Islet precursor cell (in vitro differentiated cells): ENCODE results near the gene SLC12A7.
"Not testable (repeated sequence)": the region's sequence is repeated elsewhere in the genome, so short reads cannot be mapped to it uniquely, and the experiment has no call there.

Experiments
- DNase-seq: peaks from one replicate; pipeline ENCODE4 v3.0.0-alpha.2; 2018

SLC12A7 gene

DNA sequence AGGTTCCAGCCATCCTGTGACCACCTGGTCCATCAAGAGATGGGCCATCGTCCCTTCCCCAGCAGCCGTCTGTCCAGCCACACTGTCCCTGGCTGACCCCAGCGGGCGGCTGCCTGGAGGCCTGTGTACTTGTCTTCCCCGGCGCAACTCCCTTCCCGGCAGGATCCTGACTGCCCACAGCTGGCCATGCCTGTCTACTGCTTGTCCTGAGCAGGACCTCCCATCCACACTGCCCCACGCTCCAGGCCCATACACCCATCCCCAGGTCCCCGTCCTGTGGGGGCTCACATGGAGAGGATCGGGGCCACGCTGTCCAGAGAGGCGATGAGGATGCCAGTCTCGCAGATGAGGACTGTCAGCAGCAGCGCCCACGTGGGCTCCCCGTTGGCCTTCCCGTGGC, 35.5 kb downstream of the SLC12A7 start:
- no peak for DNase-seq

DNA sequence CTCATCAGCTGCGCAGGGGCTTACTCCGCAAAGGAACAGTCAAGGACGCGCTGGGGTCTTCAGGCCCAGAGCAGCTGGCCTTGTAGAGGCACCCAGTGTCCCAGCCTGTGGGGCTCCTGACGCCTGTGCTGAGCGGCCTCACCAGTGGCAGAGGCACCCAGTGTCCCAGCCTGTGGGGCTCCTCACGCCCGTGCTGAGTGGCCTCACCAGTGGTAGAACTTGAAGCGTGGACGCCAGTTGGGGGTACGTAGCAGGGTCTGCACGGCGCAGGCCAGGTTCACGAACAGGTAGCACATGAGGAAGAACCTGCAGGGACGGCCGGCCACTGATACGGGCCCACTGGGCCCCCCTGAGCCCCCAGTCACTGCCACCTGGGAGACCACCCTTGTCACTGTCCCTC, 35.9 kb downstream of the SLC12A7 start:
- DNase-seq = no peak

DNA sequence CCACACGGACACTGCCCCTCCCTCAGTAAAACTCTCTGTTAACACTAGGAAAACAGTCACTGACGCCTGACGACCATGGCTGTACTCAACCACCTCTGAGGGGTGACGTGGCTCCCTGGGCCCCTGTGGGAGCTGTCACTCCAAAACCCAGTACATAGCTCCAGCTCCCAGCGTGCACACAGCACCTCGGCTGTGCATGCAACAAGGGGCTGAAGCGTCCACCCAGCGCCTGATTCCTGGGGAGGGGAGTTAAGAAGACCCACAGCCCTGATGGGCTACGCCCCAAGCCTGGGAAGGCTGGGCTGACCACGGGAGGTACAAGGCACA, 36.3 kb downstream of the SLC12A7 start:
- DNase-seq = no peak

DNA sequence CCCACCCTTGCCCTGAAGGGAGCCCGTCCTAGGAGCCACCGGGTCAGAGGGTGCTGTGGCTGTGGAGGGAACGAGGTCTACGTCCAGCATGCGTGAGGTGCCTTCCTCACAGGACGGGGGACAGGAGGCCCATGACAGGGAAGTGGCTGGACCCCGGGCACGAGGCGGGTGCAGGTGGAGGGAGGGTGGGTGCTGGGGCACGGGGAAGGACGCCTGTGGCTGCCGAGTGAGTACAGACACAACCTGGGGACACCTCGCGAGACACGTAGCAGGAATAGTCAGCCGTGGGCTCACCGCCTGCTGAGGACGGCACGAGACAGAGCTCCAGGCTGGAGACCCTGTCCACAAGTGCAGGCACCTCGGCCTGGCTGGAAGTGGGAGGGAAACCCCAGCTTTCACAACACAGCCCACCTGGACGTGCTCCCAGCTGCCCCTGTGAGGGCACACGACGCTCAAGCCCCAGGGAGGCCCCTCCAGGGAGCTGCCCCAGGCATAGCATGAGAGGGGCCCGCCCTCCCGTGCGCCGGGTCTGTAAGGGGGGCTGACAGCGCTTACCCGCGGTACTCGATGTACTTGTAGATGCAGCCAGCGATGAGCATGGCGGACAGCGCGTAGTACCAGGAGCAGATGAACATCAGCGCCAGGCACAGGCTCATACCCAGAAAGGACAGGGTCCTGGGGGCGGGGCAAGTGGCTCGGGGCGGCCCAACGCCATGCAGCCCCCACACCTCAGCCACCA, 36.9 kb downstream of the SLC12A7 start:
- DNase-seq = no peak

DNA sequence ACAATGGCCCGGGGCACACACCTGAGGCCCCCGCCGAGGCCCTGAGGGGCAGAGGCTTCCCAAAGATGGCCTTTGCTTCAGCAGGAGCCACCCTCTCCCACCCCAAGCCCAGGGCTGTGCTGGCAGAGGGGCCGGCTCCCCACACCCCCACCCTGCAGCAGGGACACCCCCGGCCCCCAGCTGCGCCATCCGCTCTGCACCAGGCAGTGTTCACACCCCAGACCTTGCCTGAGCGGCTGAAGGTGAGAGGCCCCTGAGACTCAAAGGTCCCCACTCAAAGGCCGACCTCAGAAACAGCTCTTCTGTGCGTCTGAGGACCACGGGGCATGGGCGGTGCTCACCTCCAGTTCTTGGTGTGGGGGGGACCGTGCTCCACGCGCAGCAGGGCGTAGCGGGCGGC, 37.6 kb downstream of the SLC12A7 start:
- no peak for DNase-seq

DNA sequence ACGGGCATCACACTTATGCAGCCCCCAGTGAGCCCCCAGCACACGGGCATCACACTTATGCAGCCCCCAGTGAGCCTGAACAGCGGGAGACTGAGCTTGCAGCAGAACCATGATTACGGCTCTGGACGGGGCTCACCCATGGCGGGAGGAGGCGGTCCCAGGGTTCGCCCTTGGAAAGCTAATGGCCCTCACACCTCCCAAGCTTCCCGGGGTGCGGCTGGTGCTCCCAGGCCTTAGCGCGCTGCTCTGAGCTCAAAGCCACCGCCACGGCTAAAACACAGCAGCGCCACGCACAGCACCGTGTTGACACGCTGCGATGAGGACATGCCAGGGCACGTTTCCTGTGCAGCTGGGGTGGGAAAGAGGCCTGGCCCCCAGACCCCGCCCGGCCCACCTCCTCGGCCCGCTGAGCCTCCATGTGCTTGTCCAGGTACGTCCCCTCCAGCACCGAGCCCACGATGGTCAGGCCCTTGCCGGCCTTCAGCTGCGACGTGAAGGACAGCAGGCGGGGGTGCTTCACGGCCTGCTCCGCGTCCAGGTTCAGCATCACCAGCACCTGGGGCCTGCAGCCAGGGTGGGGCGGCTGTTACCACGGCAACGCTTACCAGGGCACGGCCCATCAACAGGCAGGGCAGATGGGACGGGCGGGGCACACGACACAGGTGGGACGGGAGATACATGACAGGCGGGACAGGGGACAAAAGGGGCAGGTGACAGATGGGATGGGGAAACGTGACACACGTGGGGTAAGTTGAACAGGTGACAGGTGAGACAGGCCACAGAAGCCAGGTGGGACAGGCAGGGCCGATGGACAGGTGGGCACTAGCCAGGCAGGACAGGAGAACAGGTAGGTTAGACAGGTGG, 38.4 kb downstream of the SLC12A7 start:
- no peak for DNase-seq

DNA sequence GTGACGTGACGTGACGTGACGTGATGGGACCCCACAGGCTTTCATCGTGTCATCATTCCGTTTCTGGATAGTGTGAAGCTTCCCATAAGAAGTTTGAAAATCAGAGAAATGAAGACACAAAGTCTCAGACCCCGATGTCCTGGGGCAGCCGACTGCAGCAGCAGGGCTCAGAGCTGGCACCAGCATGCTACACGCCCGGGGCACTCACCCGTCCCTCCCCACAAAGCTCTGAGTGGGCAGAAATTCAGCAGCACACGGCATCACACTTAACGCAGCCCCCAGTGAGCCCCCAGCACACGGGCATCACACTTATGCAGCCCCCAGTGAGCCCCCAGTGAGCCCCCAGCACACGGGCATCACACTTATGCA, 42.2 kb downstream of the SLC12A7 start:
- DNase-seq = no peak

DNA sequence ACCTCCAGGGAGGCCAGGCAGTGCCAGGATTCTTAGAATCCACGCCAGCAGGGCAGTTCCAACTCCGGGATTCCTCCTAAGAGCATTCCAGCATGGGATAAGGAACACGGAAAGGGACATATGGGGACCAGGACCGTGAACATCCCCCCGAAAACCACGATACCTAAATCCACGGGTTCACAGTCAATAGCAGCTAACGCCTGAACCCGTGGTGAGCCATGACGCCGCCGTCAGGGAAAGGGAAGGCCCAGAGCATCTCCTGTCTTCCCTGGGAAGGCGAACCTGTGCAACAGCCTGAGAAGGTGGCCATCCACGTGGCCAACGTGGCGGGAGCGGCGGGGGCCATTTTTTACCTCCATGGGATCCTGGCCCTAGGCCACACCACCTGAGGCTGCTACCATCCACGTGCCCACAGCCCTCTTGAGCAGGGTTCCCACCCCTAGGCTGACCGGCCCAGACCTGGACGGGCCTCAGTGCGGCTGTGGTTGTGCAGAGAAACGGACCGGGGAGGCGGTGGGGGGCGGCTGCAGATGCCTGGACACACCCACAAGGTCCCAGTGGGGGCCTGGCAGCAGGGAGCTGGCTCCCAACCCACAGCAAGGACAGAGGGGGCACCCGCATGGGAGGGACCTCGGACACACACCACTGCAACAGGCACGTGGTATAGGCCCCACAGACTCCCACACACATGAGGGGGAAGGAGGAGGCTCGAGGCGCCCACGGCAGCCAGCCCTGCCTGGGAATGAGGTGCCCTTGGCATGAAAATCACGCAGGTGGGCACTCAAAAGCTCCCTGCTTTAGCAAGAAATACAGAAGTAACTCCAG, 42.8 kb downstream of the SLC12A7 start:
- no peak for DNase-seq

DNA sequence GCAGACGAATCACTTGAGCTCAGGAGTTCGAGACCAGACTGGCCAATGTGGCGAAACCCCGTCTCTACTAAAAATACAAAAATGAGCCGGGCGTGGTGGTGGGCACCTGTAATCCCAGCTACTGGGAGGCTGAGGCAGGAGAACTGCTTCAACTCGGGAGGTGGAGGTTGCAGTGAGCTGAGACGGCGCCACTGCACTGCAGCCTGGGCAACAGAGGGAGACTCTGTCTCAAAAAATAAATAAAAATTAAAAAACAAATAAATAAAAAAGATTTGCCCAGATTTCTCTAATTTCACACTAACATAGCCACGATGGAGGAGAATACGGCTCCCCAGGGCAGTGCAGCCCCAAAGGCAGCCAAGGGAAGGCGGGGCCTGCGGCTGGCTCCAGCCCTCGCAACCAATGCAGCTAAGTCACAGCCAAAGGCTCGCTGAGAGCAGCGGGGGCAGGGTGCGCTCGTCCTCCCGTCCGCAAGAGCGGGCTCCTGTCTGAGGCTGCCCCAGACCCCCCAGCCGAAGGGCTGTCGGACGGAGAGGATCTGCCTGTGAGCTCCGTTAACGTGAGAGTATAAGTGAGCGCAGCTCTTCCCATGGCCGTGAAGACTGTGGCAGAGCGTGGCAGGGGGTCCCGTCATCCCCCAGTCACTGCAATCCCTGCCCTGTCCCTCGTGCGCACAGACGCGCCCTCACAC, 43.5 kb downstream of the SLC12A7 start:
- DNase-seq = no peak

DNA sequence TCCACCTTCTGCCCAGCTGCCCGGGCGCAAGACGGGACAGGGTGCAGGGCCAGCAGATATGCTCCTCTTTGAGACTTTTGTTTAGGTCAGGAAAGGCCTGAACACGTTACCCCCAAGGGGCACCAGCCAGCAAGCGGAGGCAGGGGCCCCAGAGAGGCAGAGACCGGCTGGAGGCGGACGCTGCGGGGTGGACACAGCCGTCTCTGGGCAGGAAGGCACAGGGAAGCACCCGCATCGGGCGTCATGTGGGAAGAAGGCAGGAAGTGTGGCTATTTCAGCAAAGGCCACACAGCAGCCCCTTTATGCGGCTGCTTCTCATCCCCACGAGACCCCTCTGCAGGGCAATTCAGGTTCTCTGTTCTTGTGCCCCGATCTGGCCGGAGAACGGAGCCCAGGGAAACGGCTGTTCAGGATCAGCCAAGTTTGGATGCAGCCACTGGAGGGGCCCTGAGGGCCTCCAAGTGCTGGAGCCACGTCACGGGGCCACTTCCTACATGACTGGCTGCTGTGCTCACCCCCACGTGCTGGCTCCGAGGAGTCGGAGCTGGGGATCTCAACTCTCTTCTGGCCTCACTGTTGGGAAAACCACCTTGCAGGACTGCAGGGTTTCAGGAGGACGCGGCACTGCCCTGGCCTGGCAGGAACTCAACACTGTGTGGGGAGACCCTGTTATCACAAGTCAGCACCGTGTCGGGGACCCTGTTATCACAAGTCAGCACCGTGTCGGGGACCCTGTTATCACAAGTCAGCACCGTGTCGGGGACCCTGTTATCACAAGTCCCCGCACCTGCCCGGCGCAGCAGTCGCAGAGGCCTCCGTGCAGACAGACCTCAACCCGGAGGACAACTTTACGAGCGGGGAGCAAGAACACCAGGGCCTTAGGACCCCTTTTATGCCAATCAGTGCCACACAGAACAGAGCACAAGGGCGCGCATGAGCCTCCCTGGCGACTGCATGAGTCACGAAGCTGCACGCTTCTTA, 44.4 kb downstream of the SLC12A7 start:
- no peak for DNase-seq

DNA sequence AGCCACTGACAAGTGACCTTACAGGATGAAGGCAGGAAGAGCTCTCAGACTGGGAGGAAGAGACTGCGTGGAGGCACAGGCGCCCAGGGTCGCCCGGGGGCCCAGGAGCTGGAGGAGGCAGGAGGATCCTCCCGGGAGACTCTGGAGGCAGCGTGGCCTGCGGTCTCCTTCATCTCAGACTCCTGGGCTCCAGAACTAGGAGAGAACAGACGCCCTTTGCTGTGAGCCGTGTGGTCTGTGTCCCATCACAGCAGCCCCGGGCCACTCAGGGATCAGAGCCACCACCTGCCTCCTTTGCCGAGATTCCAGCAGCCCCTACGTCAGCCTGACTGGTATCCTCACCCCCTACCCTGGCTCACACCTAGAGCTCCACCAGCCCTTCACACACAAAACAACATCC, 45.2 kb downstream of the SLC12A7 start:
- DNase-seq = no peak

DNA sequence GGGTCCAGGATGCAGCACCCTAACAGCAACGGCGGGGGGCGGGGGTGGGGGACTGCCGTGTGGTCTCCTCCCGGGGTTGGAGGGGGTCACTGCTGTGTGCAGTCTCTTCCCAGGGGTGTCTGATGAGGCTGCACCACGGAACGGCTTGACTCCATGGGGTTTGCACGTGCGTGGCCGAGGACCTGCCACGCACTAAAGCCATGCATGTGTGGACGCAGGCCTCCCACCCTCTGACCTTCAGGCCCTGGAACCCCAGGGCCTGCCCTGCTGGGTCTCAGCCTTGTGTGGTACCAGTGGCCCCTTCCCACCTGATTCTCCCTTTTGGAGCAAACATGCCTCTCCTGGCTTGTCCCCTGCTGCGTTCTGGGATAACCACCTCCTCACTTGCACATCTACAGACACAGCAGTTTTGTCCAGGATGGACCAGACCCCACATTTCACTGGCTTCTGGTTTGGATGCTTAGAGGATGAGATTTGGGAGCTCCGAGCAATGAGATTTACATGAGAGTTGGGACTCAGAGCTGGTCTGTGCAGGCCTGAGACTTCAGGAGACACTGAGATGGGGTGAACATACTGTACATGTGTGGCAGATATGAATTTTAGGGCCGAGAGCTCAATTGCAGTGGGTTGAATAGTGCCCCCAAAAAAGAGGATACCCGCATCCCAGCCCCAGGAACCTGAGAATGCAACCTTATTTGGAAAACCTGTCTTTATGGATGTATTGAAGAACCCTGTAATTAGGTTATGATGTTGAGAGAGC, 45.8 kb downstream of the SLC12A7 start:
- no peak for DNase-seq

DNA sequence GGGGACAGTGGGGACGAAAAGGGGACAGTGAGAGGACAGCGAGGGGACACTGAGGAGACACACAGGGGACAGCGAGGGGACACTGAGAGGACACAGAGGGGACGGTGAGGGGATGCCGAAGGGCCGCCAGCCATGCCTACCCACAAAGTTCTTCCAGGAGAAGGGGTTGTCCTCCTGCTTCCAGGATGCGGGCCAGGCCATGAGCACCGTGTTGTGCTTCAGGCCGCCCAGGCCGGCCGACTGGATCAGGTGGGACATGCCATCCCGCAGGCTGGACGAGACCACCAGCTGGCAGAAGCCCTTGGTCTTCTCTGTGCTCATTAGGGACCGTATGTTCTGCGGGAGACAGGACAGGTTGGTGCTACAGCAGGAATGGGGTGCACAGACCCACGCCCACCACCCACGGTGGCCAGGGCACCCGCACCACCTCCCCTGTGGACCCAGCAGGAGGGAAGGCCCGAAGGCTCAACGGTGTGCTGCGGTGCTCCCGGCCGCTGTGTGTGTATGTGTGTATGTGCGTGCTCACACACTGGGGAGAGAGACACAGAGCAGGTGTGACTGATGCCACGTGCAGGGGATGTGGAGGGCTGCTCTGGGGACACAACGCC, 46.6 kb downstream of the SLC12A7 start:
- no peak for DNase-seq

DNA sequence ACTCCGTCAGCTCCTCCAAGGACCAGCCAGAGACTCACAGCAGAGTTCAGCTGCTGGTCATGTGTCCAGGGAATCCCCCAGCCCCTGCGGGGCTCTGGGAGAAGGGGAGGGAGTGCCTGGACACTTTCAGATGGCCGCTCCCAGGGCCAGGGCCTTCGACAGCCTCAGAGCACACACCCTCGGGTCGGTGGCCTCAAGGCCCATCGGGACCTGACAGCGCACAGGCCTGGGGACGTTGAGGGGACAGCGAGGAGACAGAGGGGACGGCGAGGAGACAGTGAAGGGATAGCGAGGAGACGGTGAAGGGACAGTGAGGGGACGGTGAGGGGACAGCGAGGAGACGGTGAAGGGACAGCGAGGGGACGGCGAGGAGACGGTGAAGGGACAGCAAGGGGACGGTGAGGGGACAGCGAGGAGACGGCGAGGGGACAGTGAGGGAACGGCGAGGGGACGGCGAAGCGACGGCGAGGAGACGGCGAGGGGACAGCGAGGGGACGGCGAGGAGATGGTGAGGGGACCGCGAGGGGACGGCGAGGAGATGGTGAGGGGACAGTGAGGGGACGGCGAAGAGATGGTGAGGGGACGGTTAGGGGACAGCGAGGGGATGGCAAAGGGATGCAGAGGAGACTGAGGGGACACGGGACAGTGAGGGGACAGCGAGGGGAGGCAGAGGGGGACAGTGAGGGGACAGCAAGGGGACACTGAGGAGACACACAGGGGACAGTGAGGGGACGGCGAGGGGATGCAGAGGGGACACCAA, 47.3 kb downstream of the SLC12A7 start:
- DNase-seq = no peak

DNA sequence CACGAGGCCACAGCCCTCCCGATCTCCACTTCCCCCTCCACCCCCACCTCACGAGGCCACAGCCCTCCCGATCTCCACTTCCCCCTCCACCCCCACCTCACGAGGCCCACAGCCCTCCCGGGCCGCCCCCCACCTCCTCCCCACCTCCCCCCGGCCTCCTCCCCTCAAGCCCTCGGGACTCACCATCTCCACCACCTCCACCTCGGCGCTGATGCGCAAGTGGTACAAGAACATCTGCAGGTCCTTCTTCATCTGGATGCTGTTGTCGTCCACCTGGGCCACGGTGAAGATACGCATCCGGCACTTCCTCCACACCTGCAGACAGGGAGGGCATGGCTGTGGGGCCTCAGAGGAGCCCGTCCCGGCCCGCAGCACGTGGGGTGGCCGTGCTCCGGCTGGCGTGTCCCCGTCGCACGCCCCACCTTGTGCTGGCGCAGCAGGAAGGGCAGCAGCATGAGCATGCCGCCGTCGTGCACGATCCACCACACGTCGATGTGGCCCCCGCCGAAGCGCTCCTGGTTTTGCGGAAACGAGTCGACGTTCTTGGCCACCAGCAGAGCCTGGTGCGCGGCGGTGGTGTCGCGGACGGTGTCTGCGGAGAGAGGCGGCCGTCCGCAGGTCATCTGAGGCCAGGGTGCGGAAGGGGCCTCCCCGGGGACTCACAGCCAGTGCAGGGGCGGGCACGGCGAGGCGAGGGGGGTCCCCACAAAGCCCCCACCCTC, 48.0 kb downstream of the SLC12A7 start:
- no peak for DNase-seq

DNA sequence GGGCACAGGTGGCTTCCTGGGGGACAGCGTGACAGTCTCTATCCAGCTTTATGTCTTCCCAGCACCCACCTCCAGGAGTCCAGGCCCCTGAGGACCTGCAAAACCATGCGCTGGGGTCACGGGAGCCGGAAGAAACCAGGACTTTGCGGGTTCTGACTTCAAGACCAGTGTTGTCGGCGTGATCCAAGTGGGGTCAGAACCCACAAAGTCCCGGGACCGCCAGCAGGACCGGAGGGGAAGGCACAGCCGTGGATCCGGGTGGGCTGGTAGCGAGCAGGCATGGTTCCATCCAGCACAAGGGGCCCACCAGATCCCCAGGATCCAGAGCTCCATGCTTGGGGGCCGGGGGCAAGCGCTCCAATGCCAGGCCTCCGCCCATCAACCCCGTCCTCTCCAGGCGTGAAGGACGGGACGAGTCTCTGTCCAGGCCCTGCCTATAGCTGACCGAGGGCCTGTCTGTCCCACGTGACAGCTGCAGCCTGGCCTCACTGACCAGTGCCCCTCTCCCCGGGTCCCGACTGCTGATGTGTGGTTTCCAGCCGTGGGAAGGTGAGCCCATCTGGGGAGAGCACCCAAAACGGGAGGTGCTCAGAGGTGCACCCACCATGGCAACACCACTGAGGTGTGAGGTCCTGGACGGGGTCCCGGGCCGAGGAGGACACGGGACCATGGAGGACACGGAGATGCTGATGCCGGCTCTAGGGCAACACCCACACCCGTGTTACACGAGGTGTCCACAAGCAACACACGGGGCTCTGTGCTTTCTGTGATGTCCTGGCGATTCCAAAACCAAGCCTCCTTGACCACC, 48.9 kb downstream of the SLC12A7 start:
- no peak for DNase-seq

DNA sequence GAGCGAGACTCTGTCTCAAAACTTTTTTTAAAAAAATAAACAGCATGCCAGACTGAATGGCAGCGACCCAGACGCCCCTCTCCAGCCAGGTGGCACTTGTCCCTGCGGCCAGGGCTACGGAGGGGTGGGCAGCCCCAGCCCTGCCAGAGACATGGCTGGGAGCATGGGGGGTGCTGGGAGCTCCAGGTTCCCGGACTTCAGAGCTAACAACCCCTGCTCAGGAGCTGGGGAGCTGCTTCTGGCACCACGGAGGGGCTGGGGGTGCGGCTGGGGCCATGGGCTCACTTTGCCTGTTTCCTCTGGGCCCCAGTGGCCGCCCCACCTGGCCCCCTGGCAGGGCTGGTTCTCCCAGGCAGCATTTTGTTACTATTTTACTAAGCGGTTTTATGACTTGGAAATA, 49.9 kb downstream of the SLC12A7 start:
- DNase-seq = no peak

DNA sequence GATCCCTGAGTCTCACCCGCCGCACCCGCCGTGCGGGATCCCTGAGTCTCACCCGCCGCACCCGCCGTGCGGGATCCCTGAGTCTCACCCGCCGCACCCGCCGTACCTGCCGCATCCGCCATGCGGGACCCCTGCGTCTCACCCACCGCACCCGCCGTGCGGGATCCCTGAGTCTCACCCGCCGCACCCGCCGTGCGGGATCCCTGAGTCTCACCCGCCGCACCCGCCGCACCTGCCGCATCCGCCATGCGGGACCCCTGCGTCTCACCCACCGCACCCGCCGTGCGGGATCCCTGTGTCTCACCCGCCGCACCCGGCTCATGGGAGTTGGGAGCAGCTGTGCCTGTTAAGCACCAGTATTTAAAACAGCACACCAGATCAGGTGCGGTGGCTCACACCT, 50.6 kb downstream of the SLC12A7 start:
- not testable (repeated sequence) for DNase-seq
